GM21381 (cell line): ENCODE results near the gene B3GLCT.
A peak's percentile ranks its signal among the peaks of the same experiment; 100 is the strongest.
"Not testable (repeated sequence)": the region's sequence is repeated elsewhere in the genome, so short reads cannot be mapped to it uniquely, and the experiment has no call there.

Experiments used
- ATAC-seq: cut with Tn5 transposase; IDR thresholded peaks from one replicate; pipeline ENCODE4 v1.9.1; 2021; ENCODE audit warnings: mild to moderate bottlenecking, moderate library complexity; ENCODE audit not compliant: unreplicated experiment

The B3GLCT gene

GRCh38 chr13:31199849-31200636 is at the start of gene B3GLCT:
B3GLCT (plus strand) TSS chr13:31199975; CDS start chr13:31200085, 110 bp downstream.
- peak; percentile 76 for ATAC-seq

- no peak for ATAC-seq
Observed at GRCh38 chr13:31150315-31150985, 49.3 kb upstream of the B3GLCT start.

- ATAC-seq = no peak
Observed at GRCh38 chr13:31151837-31152236, 47.9 kb upstream of the B3GLCT start.

GRCh38 chr13:31154939-31155338 is 44.8 kb upstream of the B3GLCT start:
- no peak for ATAC-seq

- ATAC-seq = no peak
Observed at GRCh38 chr13:31159306-31159705, 40.5 kb upstream of the B3GLCT start.

- ATAC-seq = peak; percentile 24
Observed at GRCh38 chr13:31160857-31161556, 38.8 kb upstream of the B3GLCT start.

GRCh38 chr13:31161557-31162150 is 38.1 kb upstream of the B3GLCT start, which contains the start of gene HSPH1:
HSPH1 (minus strand) TSS chr13:31161904; CDS start chr13:31161582, 322 bp downstream.
- ATAC-seq = peak; percentile 79

GRCh38 chr13:31162151-31163008 is 37.4 kb upstream of the B3GLCT start:
- ATAC-seq = peak; percentile 79

- ATAC-seq = no peak
Observed at GRCh38 chr13:31166591-31166990, 33.2 kb upstream of the B3GLCT start.

- ATAC-seq = no peak
Observed at GRCh38 chr13:31167490-31167889, 32.3 kb upstream of the B3GLCT start.

GRCh38 chr13:31168166-31168565 is 31.6 kb upstream of the B3GLCT start:
- ATAC-seq = peak; percentile 52

GRCh38 chr13:31168736-31169135 is 31.0 kb upstream of the B3GLCT start:
- peak; percentile 11 for ATAC-seq

- no peak for ATAC-seq
Observed at GRCh38 chr13:31172001-31172400, 27.8 kb upstream of the B3GLCT start.

GRCh38 chr13:31172535-31172934 is 27.2 kb upstream of the B3GLCT start:
- no peak for ATAC-seq

- no peak for ATAC-seq
Observed at GRCh38 chr13:31174018-31174417, 25.8 kb upstream of the B3GLCT start.

- ATAC-seq = no peak
Observed at GRCh38 chr13:31175847-31176532, 23.8 kb upstream of the B3GLCT start.

- ATAC-seq = not testable (repeated sequence)
Observed at GRCh38 chr13:31177813-31178495, 21.8 kb upstream of the B3GLCT start.

GRCh38 chr13:31179241-31179640 is 20.5 kb upstream of the B3GLCT start:
- ATAC-seq = no peak

- no peak for ATAC-seq
Observed at GRCh38 chr13:31179754-31180153, 20.0 kb upstream of the B3GLCT start.
